HepG2 (cell line): Measurements from ENCODE around the gene ZNF22. TPM values are rescaled to one million over a fixed set of nuclear protein-coding genes. Genes with fewer than 3 reads are reported as not detected.

Experiments used
- DPF2 ChIP-seq: sonication (generic); formaldehyde crosslinking; IDR thresholded peaks from 2 replicates; pipeline ENCODE4 v1.4.0; 2020; ENCODE audit warnings: mild to moderate bottlenecking, low read depth, missing genetic modification reagents, borderline replicate concordance
- NFE2 ChIP-seq: sonication (generic); formaldehyde crosslinking; IDR thresholded peaks from 2 replicates; pipeline ENCODE4 v1.4.0; 2020; ENCODE audit warnings: missing genetic modification reagents
- NONO ChIP-seq, 2 experiments: fragments of 450-650 bp in 1 of 2; sonication (generic) in 1 of 2; formaldehyde crosslinking in 1 of 2; IDR thresholded peaks in 1 of 2; conservative IDR thresholded peaks in 1 of 2; 2 replicates each; pipeline versions ENCODE4 v1.6.1 to v1.8.0; 2017 to 2022; ENCODE audit warnings: mild to moderate bottlenecking in 1 of 2, missing genetic modification reagents in 1 of 2, moderate library complexity in 1 of 2
- PHF20 ChIP-seq: sonication (generic); formaldehyde crosslinking; IDR thresholded peaks from 2 replicates; pipeline ENCODE4 v1.5.0; 2020; ENCODE audit warnings: mild to moderate bottlenecking, missing genetic modification reagents
- POLR2AphosphoS2 ChIP-seq: IDR thresholded peaks from 2 replicates; pipeline ENCODE4 v1.6.1; 2011; ENCODE audit warnings: low read depth, low read length, improper control_type of control experiment
- SP4 ChIP-seq: sonication (generic); formaldehyde crosslinking; IDR thresholded peaks from 2 replicates; pipeline ENCODE4 v1.8.1; 2023; ENCODE audit warnings: mild to moderate bottlenecking, missing genetic modification reagents
- SRSF9 ChIP-seq: fragments of 200-400 bp; formaldehyde crosslinking; IDR thresholded peaks from 2 replicates; pipeline ENCODE4 v1.6.1; 2018; ENCODE audit warnings: borderline replicate concordance, mild to moderate bottlenecking, low read depth, low read length; ENCODE audit not compliant: insufficient read depth, poor library complexity, severe bottlenecking
- ZBED4 ChIP-seq: sonication (generic); formaldehyde crosslinking; IDR thresholded peaks from 2 replicates; pipeline ENCODE4 v1.4.0; 2020; ENCODE audit warnings: missing genetic modification reagents, borderline replicate concordance
- ZNF329 ChIP-seq: sonication (generic); formaldehyde crosslinking; IDR thresholded peaks from 2 replicates; pipeline ENCODE4 v1.9.0; 2021; ENCODE audit warnings: low read depth, mild to moderate bottlenecking, missing genetic modification reagents
- ZNF512B ChIP-seq: sonication (generic); formaldehyde crosslinking; IDR thresholded peaks from 2 replicates; pipeline ENCODE4 v1.5.1; 2020; ENCODE audit warnings: missing genetic modification reagents, mild to moderate bottlenecking, borderline replicate concordance
- ZNF570 ChIP-seq: sonication (generic); formaldehyde crosslinking; IDR thresholded peaks from 2 replicates; pipeline ENCODE4 v1.4.0; 2020; ENCODE audit warnings: mild to moderate bottlenecking, missing genetic modification reagents, borderline replicate concordance
- ZNF737 ChIP-seq: sonication (generic); formaldehyde crosslinking; IDR thresholded peaks from 2 replicates; pipeline ENCODE4 v1.5.0; 2020; ENCODE audit warnings: missing genetic modification reagents, mild to moderate bottlenecking, borderline replicate concordance
- polyA plus RNA-seq, 8 experiments: library from polyadenylated mRNA; depleted of rRNA in 3 of 8; stranded (reverse) in 7 of 8; unstranded in 1 of 8; fragments of >200 nt; fragmentation: Illumina TruSeq in 4 of 8; extraction: Trizol in 4 of 8; gene quantifications; 2 replicates each; pipeline versions ENCODE4 v1.2.1 to v1.2.3, GENCODE V29; 2011 to 2016; ENCODE audit warnings: low read depth in 4 of 8, missing spikeins in 1 of 8, mixed read lengths in 1 of 8; ENCODE audit not compliant: insufficient read depth in 1 of 8
- total RNA-seq, 5 experiments: library from RNA; depleted of rRNA; stranded (reverse); fragments of >200 nt; fragmentation: Illumina TruSeq; extraction: Trizol; gene quantifications; 2 replicates each; pipeline ENCODE4 v1.2.3, GENCODE V29; 2016; ENCODE audit warnings: low read depth in 1 of 5
- TF ChIP-seq, protein P1 (sequence below): conservative IDR thresholded peaks from 2 replicates; pipeline ENCODE4 v1.6.1; 2018; ENCODE audit warnings: missing genetic modification reagents
- TF ChIP-seq, protein P2 (sequence below): sonication (generic); formaldehyde crosslinking; IDR thresholded peaks from 2 replicates; pipeline ENCODE4 v1.4.0; 2020; ENCODE audit warnings: mild to moderate bottlenecking, missing genetic modification reagents
- TF ChIP-seq, protein P3 (sequence below): sonication (generic); formaldehyde crosslinking; IDR thresholded peaks from 2 replicates; pipeline ENCODE4 v1.5.0; 2020; ENCODE audit warnings: missing genetic modification reagents

Gene ZNF22
- total and polyA plus RNA-seq, 2 of the 13 experiments (the other 11 are each of a cell fraction or from before 2014, with no cell fraction given) = 0.40 to 1.3 TPM

GRCh38 chr10:44959247-44960087 lies 41.3 kb upstream of the ZNF22 start, which contains the start of gene RASSF4 (continued):
- 0 out of 2 replicates have a peak, but pooled peaks have one; percentile 28 for TF ChIP-seq ZBED4 (CRISPR knock-in tag)
- no peak for TF ChIP-seq SRSF9
- TF ChIP-seq, protein P1, sequence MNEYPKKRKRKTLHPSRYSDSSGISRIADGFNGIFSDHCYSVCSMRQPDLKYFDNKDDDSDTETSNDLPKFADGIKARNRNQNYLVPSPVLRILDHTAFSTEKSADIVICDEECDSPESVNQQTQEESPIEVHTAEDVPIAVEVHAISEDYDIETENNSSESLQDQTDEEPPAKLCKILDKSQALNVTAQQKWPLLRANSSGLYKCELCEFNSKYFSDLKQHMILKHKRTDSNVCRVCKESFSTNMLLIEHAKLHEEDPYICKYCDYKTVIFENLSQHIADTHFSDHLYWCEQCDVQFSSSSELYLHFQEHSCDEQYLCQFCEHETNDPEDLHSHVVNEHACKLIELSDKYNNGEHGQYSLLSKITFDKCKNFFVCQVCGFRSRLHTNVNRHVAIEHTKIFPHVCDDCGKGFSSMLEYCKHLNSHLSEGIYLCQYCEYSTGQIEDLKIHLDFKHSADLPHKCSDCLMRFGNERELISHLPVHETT (CRISPR knock-in tag) = peak; percentile 86
- TF ChIP-seq PHF20 = peak; percentile 74; the same call in 1 of the 2 replicates
- no peak for TF ChIP-seq ZNF570 (CRISPR knock-in tag)
- TF ChIP-seq, protein P2, sequence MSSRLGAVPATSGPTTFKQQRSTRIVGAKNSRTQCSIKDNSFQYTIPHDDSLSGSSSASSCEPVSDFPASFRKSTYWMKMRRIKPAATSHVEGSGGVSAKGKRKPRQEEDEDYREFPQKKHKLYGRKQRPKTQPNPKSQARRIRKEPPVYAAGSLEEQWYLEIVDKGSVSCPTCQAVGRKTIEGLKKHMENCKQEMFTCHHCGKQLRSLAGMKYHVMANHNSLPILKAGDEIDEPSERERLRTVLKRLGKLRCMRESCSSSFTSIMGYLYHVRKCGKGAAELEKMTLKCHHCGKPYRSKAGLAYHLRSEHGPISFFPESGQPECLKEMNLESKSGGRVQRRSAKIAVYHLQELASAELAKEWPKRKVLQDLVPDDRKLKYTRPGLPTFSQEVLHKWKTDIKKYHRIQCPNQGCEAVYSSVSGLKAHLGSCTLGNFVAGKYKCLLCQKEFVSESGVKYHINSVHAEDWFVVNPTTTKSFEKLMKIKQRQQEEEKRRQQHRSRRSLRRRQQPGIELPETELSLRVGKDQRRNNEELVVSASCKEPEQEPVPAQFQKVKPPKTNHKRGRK (CRISPR knock-in tag) = no peak
- TF ChIP-seq DPF2 (CRISPR knock-in tag) = no peak
- peak; percentile 92 for TF ChIP-seq SP4 (CRISPR knock-in tag)
- TF ChIP-seq NONO (IDR thresholded peaks at IDR 0.05) = no peak
- TF ChIP-seq NONO (CRISPR knock-in tag; conservative IDR thresholded peaks at IDR 0.05) = peak; percentile 72
- TF ChIP-seq POLR2AphosphoS2 = no peak
- TF ChIP-seq ZNF512B (CRISPR knock-in tag) = no peak
- no peak for TF ChIP-seq NFE2 (CRISPR knock-in tag)
- TF ChIP-seq ZNF329 (CRISPR knock-in tag) = no peak
- TF ChIP-seq, protein P3, sequence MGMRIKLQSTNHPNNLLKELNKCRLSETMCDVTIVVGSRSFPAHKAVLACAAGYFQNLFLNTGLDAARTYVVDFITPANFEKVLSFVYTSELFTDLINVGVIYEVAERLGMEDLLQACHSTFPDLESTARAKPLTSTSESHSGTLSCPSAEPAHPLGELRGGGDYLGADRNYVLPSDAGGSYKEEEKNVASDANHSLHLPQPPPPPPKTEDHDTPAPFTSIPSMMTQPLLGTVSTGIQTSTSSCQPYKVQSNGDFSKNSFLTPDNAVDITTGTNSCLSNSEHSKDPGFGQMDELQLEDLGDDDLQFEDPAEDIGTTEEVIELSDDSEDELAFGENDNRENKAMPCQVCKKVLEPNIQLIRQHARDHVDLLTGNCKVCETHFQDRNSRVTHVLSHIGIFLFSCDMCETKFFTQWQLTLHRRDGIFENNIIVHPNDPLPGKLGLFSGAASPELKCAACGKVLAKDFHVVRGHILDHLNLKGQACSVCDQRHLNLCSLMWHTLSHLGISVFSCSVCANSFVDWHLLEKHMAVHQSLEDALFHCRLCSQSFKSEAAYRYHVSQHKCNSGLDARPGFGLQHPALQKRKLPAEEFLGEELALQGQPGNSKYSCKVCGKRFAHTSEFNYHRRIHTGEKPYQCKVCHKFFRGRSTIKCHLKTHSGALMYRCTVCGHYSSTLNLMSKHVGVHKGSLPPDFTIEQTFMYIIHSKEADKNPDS = no peak; the same call in 1 of the 2 replicates
- no peak for TF ChIP-seq ZNF737 (CRISPR knock-in tag)
